Measurements from ENCODE around the gene THOP1. TPM values are rescaled to one million over a fixed set of nuclear protein-coding genes. Genes with fewer than 3 reads are reported as not detected.

The THOP1 gene
- total RNA-seq, 4 donors from 2014 or later: 5.9 to 51.8 (median 25.2) TPM

DNA sequence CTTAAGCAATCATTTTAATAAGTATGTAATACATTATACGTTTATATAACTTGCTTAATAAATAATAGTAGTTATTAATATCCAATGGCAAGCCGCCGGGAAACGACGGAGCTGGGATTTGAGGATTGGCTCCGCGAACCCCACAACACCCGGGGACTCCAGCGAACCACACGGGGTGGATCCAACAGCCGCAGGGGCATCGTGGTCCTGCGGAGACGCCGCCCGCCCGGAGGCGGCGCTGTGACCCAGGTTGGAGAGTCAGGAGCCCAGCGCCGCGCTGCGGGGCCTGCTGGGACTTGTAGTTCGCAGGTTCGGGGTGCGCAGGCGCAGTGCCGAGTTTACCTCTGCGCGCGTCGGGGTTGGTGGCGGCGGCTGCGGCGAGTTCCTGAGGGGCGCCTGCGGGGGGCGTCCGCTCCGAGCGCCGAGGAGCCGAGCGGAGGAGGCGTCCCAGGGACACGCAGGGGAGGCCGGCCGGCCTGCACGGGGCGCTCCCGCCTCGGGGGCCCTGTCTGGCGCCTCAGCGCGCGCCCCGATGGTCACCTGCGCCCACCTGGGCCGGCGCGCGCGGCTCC is 34.3 kb downstream of the THOP1 start, which contains the start of gene ZNF554:
Gene ZNF554, plus strand, starts transcription at position 329 of the 572 bp plus-strand sequence. Its CDS starts 204 bp downstream, at position 533.
- Histone ChIP-seq H3K9me3 (no peaks in the 10 kb centered on the region), H3K27ac (peak within 1 kb of the TSS; percentile 34 to 65), H3K27me3 (no peaks in the 10 kb centered on the region), H3K4me3 (peak within 1 kb of the TSS; percentile 33 to 78), H3K4me1 (no peaks in the 10 kb centered on the region), H3K36me3 (no peaks in the 10 kb centered on the region)
- TF ChIP-seq, protein P1, sequence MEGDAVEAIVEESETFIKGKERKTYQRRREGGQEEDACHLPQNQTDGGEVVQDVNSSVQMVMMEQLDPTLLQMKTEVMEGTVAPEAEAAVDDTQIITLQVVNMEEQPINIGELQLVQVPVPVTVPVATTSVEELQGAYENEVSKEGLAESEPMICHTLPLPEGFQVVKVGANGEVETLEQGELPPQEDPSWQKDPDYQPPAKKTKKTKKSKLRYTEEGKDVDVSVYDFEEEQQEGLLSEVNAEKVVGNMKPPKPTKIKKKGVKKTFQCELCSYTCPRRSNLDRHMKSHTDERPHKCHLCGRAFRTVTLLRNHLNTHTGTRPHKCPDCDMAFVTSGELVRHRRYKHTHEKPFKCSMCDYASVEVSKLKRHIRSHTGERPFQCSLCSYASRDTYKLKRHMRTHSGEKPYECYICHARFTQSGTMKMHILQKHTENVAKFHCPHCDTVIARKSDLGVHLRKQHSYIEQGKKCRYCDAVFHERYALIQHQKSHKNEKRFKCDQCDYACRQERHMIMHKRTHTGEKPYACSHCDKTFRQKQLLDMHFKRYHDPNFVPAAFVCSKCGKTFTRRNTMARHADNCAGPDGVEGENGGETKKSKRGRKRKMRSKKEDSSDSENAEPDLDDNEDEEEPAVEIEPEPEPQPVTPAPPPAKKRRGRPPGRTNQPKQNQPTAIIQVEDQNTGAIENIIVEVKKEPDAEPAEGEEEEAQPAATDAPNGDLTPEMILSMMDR (IDR thresholded peaks at IDR 0.05): peak; percentile 98 to 100 (median 98)
- peak; percentile 43 to 60 for TF ChIP-seq POLR2A (IDR thresholded peaks at IDR 0.05)
- peak; percentile 96 to 97 for DNase-seq
- intact Hi-C loops (cut with DNase I; ENCODE audit: low total_unique reads): no loop called here

GRCh38 chr19:2820112-2820702 is 34.9 kb downstream of the THOP1 start:
- intact Hi-C loops (cut with DNase I; ENCODE audit: low total_unique reads): no loop called here
- no peaks in the 10 kb centered on the region for H3K36me3 ChIP-seq
- TF ChIP-seq, protein P1 (IDR thresholded peaks at IDR 0.05): no peak
- TF ChIP-seq POLR2A (IDR thresholded peaks at IDR 0.05): no peak
- peak overlapping the region; percentile 33 to 78 for H3K4me3 ChIP-seq
- peak overlapping the region; percentile 34 to 65 for H3K27ac ChIP-seq
- H3K4me1 ChIP-seq: no peaks in the 10 kb centered on the region
- DNase-seq: peak in 1 of 2 donors; percentile 26
- H3K9me3 ChIP-seq: no peaks in the 10 kb centered on the region
- H3K27me3 ChIP-seq: no peaks in the 10 kb centered on the region

GRCh38 chr19:2822846-2823245 is 37.5 kb downstream of the THOP1 start:
- no peak for TF ChIP-seq POLR2A (IDR thresholded peaks at IDR 0.05)
- TF ChIP-seq, protein P1 (IDR thresholded peaks at IDR 0.05): no peak
- intact Hi-C loops (cut with DNase I; ENCODE audit: low total_unique reads): no loop called here
- Histone ChIP-seq H3K27me3 (no peaks in the 10 kb centered on the region), H3K36me3 (no peaks in the 10 kb centered on the region), H3K4me1 (no peaks in the 10 kb centered on the region), H3K9me3 (no peaks in the 10 kb centered on the region), H3K27ac (no peak overlapping the region), H3K4me3 (no peak overlapping the region)
- no peak for DNase-seq

- no peak for TF ChIP-seq POLR2A (IDR thresholded peaks at IDR 0.05)
- TF ChIP-seq, protein P1 (IDR thresholded peaks at IDR 0.05): no peak
- Histone ChIP-seq H3K4me1 (no peaks in the 10 kb centered on the region), H3K27me3 (no peaks in the 10 kb centered on the region), H3K9me3 (no peaks in the 10 kb centered on the region), H3K4me3 (no peak overlapping the region), H3K36me3 (no peaks in the 10 kb centered on the region), H3K27ac (no peak overlapping the region)
- intact Hi-C loops (cut with DNase I; ENCODE audit: low total_unique reads): no loop called here
- no peak for DNase-seq
Measured at GRCh38 chr19:2823646-2824045, 38.3 kb downstream of the THOP1 start.

- Histone ChIP-seq H3K4me1 (no peaks in the 10 kb centered on the region), H3K36me3 (no peaks in the 10 kb centered on the region)
Measured at GRCh38 chr19:2824129-2824528, 38.8 kb downstream of the THOP1 start.

More at GRCh38 chr19:2824129-2824528, 38.8 kb downstream of the THOP1 start:
- no peak for DNase-seq
- H3K9me3 ChIP-seq: no peaks in the 10 kb centered on the region
- intact Hi-C loops (cut with DNase I; ENCODE audit: low total_unique reads): no loop called here
- no peak overlapping the region for H3K27ac ChIP-seq
- H3K4me3 ChIP-seq: no peak overlapping the region
- no peaks in the 10 kb centered on the region for H3K27me3 ChIP-seq
- TF ChIP-seq, protein P1 (IDR thresholded peaks at IDR 0.05): no peak
- TF ChIP-seq POLR2A (IDR thresholded peaks at IDR 0.05): no peak

All from uterus (tissue), 4 donors.